ENCODE measurements around the gene KIAA0513. TPM values are rescaled to one million over a fixed set of nuclear protein-coding genes. Genes with fewer than 3 reads are reported as not detected.
A peak's percentile ranks its signal among the peaks of the same experiment; 100 is the strongest.
"Not testable (repeated sequence)": the region's sequence is repeated elsewhere in the genome, so short reads cannot be mapped to it uniquely, and the experiment has no call there.

The KIAA0513 gene
- total and polyA plus RNA-seq, 2 of the 13 experiments (the other 11 are each of a cell fraction or from before 2014, with no cell fraction given): 1.8 TPM

DNA sequence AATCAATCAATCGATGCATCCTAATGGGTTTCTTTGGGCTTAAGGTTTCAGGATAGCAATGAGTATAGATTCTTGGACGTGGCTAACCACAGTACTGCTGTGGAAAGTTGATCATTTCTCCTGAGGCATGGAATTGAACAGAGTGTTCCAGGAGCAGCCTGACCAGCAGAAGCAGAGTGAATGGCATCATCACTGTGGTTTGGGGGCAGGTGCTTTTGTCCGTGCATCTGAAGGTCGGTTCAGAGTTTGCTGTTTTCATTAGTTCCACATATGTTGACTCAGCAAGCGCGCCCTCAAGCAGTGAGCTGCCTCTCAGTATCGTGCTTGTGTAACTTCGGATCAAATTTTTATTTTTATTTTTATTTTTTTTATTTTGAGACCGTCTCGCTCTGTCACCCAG lies 24.9 kb downstream of the KIAA0513 start:
- BruUV-seq (replicated peaks): no TSS peak
- no peak overlapping the region for H3K4me2 ChIP-seq (ENCODE audit: low read depth, low read length)
- no peak overlapping the region for H3K4me3 ChIP-seq (replicated peaks in 1 of 3; ENCODE audit: insufficient read depth in 1 of 3, low read depth in 2 of 3, low read length in 3 of 3)
- peaks cover 35% of the 10 kb centered on the region for H3K4me1 ChIP-seq (ENCODE audit: insufficient read depth, low read length)
- H3K9me3 ChIP-seq (ENCODE audit: low read length): no peaks in the 10 kb centered on the region
- WGBS (ENCODE audit: low lambda C conversion rate): 53% methylated on average over 9 of the region's 10 CpGs
- no peak overlapping the region for H3K27ac ChIP-seq (ENCODE audit: extremely low read length, insufficient read depth, low read length)
- FAIRE-seq: no peak
- H3K9ac ChIP-seq (ENCODE audit: insufficient read depth, low read depth, low read length): no peak overlapping the region
- H2AFZ ChIP-seq (ENCODE audit: low read length): no peak overlapping the region
- DNase-seq (ENCODE audit: low spot score): no peak
- H3K27me3 ChIP-seq (ENCODE audit: control insufficient read depth in 1 of 2, insufficient read depth in 2 of 2, low read length in 2 of 2): peaks cover 1 to 30% of the 10 kb centered on the region in 2 experiments; a peak in 3 of 5 replicates
- H3K79me2 ChIP-seq (ENCODE audit: insufficient read depth, low read length): no peaks in the 10 kb centered on the region
- H4K20me1 ChIP-seq (ENCODE audit: insufficient read depth, low read length): no peaks in the 10 kb centered on the region
- ChIA-PET POLR2A (no interaction called here), CTCF (ENCODE audit: low intra/inter-chr PET ratio, low total read pairs) (no interaction called here)
- intact Hi-C loops (cut with micrococcal nuclease; ENCODE audit: unreplicated experiment) (no loop called here), in situ Hi-C loops (cut with HindIII; ENCODE audit: extremely low pct_ligation_motif_present, low pct_unique_long_range_greater_than_20kb) (no loop called here)
- ATAC-seq: no peak
- TF ChIP-seq, protein P1, sequence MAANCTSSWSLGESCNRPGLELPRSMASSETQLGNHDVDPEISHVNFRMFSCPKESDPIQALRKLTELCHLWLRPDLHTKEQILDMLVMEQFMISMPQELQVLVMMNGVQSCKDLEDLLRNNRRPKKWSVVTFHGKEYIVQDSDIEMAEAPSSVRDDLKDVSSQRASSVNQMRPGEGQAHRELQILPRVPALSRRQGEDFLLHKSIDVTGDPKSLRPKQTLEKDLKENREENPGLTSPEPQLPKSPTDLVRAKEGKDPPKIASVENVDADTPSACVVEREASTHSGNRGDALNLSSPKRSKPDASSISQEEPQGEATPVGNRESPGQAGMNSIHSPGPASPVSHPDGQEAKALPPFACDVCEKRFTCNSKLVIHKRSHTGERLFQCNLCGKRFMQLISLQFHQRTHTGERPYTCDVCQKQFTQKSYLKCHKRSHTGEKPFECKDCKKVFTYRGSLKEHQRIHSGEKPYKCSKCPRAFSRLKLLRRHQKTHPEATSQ (CRISPR knock-in tag; IDR thresholded peaks at IDR 0.05; ENCODE audit: borderline replicate concordance): no peak
- peak; percentile 10 to 42; a peak in 2 of 4 replicates for TF ChIP-seq MAFK (conservative IDR thresholded peaks at IDR 0.05 in 1 of 2, IDR thresholded peaks at IDR 0.05 in 1 of 2; ENCODE audit: low read length in 2 of 2)
- H3K36me3 ChIP-seq (replicated peaks in 1 of 2; ENCODE audit: control insufficient read depth in 1 of 2, insufficient read depth in 2 of 2, low read length in 2 of 2): no peaks in the 10 kb centered on the region

DNA sequence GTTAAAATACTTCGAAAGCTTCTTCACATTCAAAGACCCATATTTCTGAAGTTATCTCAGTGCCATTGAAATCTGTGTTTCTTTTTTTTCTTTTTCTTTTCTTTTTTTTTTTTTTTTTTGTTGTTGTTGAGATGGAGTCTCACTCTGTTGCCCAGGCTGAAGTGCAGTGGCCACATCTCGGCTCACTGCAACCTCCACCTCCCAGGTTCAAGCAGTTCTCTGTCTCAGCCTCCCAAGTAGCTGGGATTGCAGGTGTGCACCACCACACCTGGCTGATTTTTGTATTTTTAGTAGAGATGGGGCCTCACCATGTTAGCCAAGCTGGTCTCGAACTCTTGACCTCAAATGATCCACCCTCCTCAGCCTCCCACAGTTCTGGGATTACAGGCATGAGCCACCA lies 26.7 kb downstream of the KIAA0513 start:
- H3K9me3 ChIP-seq (ENCODE audit: low read length); POLR2A ChIA-PET; H3K4me3 ChIP-seq (replicated peaks in 1 of 3; ENCODE audit: insufficient read depth in 1 of 3, low read depth in 2 of 3, low read length in 3 of 3); FAIRE-seq; H3K27ac ChIP-seq (ENCODE audit: extremely low read length, insufficient read depth, low read length); H3K4me2 ChIP-seq (ENCODE audit: low read depth, low read length); BruUV-seq (replicated peaks); H2AFZ ChIP-seq (ENCODE audit: low read length); H3K79me2 ChIP-seq (ENCODE audit: insufficient read depth, low read length); H4K20me1 ChIP-seq (ENCODE audit: insufficient read depth, low read length); H3K36me3 ChIP-seq (replicated peaks in 1 of 2; ENCODE audit: control insufficient read depth in 1 of 2, insufficient read depth in 2 of 2, low read length in 2 of 2); intact Hi-C loops (cut with micrococcal nuclease; ENCODE audit: unreplicated experiment); in situ Hi-C loops (cut with HindIII; ENCODE audit: extremely low pct_ligation_motif_present, low pct_unique_long_range_greater_than_20kb); H3K9ac ChIP-seq (ENCODE audit: insufficient read depth, low read depth, low read length); CTCF ChIA-PET (ENCODE audit: low intra/inter-chr PET ratio, low total read pairs); DNase-seq (ENCODE audit: low spot score); ATAC-seq: not testable (repeated sequence)
- Histone ChIP-seq H3K4me1 (ENCODE audit: insufficient read depth, low read length) (peaks cover 33% of the 10 kb centered on the region), H3K27me3 (ENCODE audit: control insufficient read depth in 1 of 2, insufficient read depth in 2 of 2, low read length in 2 of 2) (peaks cover 0 to 12% of the 10 kb centered on the region in 2 experiments; a peak in 2 of 5 replicates)
- WGBS (ENCODE audit: low lambda C conversion rate): 31% methylated on average over 3 of the region's 3 CpGs

Data from HepG2 (cell line).